HepG2 (cell line): ENCODE data around the gene SCO1. TPM values are rescaled to one million over a fixed set of nuclear protein-coding genes. Genes with fewer than 3 reads are reported as not detected.

Source experiments
- AHDC1 ChIP-seq: sonication (generic); formaldehyde crosslinking; IDR thresholded peaks from 2 replicates; pipeline ENCODE4 v1.5.1; 2020; ENCODE audit warnings: mild to moderate bottlenecking, missing genetic modification reagents, borderline replicate concordance
- ATF4 ChIP-seq, 2 experiments: fragments of 450-650 bp in 1 of 2; sonication (generic) in 1 of 2; formaldehyde crosslinking; IDR thresholded peaks; 2 replicates each; pipeline versions ENCODE4 v1.5.0 to v1.8.0; 2020 to 2022; ENCODE audit warnings: mild to moderate bottlenecking in 1 of 2, missing genetic modification reagents in 1 of 2
- BCL3 ChIP-seq: sonication (generic); formaldehyde crosslinking; IDR thresholded peaks from 2 replicates; pipeline ENCODE4 v1.5.1; 2020; ENCODE audit warnings: mild to moderate bottlenecking, missing genetic modification reagents, moderate library complexity
- FOSL2 ChIP-seq: sonication (generic); formaldehyde crosslinking; IDR thresholded peaks from 2 replicates; pipeline ENCODE4 v1.4.0; 2020; ENCODE audit warnings: missing genetic modification reagents
- HINFP ChIP-seq: sonication (generic); formaldehyde crosslinking; IDR thresholded peaks from 2 replicates; pipeline ENCODE4 v1.4.0; 2020; ENCODE audit warnings: low read depth, mild to moderate bottlenecking, missing genetic modification reagents
- IRF2 ChIP-seq: IDR thresholded peaks from 2 replicates; pipeline ENCODE4 v1.6.1; 2018; ENCODE audit warnings: missing genetic modification reagents, missing compliant biosample characterization
- KAT7 ChIP-seq: IDR thresholded peaks from 2 replicates; pipeline ENCODE4 v1.6.1; 2018; ENCODE audit warnings: borderline replicate concordance, missing compliant biosample characterization
- KDM2A ChIP-seq: sonication (generic); formaldehyde crosslinking; IDR thresholded peaks from 2 replicates; pipeline ENCODE4 v1.4.0; 2020; ENCODE audit warnings: low read depth, missing genetic modification reagents, borderline replicate concordance
- KMT2B ChIP-seq: IDR thresholded peaks from 2 replicates; pipeline ENCODE4 v1.6.1; 2016; ENCODE audit warnings: missing genetic modification reagents, missing compliant biosample characterization
- MIXL1 ChIP-seq: IDR thresholded peaks from 2 replicates; pipeline ENCODE4 v1.6.1; 2016
- ONECUT2 ChIP-seq: sonication (generic); formaldehyde crosslinking; IDR thresholded peaks from 2 replicates; pipeline ENCODE4 v1.4.0; 2020; ENCODE audit warnings: missing genetic modification reagents
- PLRG1 ChIP-seq: fragments of 450-650 bp; conservative IDR thresholded peaks from 2 replicates; pipeline ENCODE4 v1.6.1; 2016
- RELA ChIP-seq: sonication (generic); formaldehyde crosslinking; IDR thresholded peaks from 2 replicates; pipeline ENCODE4 v1.4.0; 2020; ENCODE audit warnings: missing genetic modification reagents
- SALL1 ChIP-seq: sonication (generic); formaldehyde crosslinking; IDR thresholded peaks from 2 replicates; pipeline ENCODE4 v1.8.0; 2022; ENCODE audit warnings: mild to moderate bottlenecking, missing genetic modification reagents
- SIX4 ChIP-seq: sonication (generic); formaldehyde crosslinking; IDR thresholded peaks from 2 replicates; pipeline ENCODE4 v1.4.0; 2020; ENCODE audit warnings: missing genetic modification reagents
- SP1 ChIP-seq, 2 experiments: fragments of 450-650 bp in 1 of 2; sonication (generic) in 1 of 2; formaldehyde crosslinking in 1 of 2; IDR thresholded peaks; 2 replicates each; pipeline versions ENCODE4 v1.4.0 to v1.6.1; 2016 to 2020; ENCODE audit warnings: missing genetic modification reagents in 1 of 2
- SRSF9 ChIP-seq: fragments of 200-400 bp; formaldehyde crosslinking; IDR thresholded peaks from 2 replicates; pipeline ENCODE4 v1.6.1; 2018; ENCODE audit warnings: borderline replicate concordance, mild to moderate bottlenecking, low read depth, low read length; ENCODE audit not compliant: insufficient read depth, poor library complexity, severe bottlenecking
- ZKSCAN8 ChIP-seq: IDR thresholded peaks from 2 replicates; pipeline ENCODE4 v1.6.1; 2016; ENCODE audit warnings: borderline replicate concordance, missing genetic modification reagents, missing compliant biosample characterization
- ZNF883 ChIP-seq: sonication (generic); formaldehyde crosslinking; IDR thresholded peaks from 2 replicates; pipeline ENCODE4 v1.5.1; 2020; ENCODE audit warnings: mild to moderate bottlenecking, missing genetic modification reagents; ENCODE audit errors: not compliant biosample characterization
- polyA plus RNA-seq, 8 experiments: library from polyadenylated mRNA; depleted of rRNA in 3 of 8; stranded (reverse) in 7 of 8; unstranded in 1 of 8; fragments of >200 nt; fragmentation: Illumina TruSeq in 4 of 8; extraction: Trizol in 4 of 8; gene quantifications; 2 replicates each; pipeline versions ENCODE4 v1.2.1 to v1.2.3, GENCODE V29; 2011 to 2016; ENCODE audit warnings: low read depth in 4 of 8, missing spikeins in 1 of 8, mixed read lengths in 1 of 8; ENCODE audit not compliant: insufficient read depth in 1 of 8
- total RNA-seq, 5 experiments: library from RNA; depleted of rRNA; stranded (reverse); fragments of >200 nt; fragmentation: Illumina TruSeq; extraction: Trizol; gene quantifications; 2 replicates each; pipeline ENCODE4 v1.2.3, GENCODE V29; 2016; ENCODE audit warnings: low read depth in 1 of 5

SCO1 gene
- total and polyA plus RNA-seq, 2 of the 13 experiments (the other 11 are each of a cell fraction or from before 2014, with no cell fraction given), result 11.4 to 50.3 TPM

GRCh38 chr17:10729334-10730193 is 32.2 kb upstream of the SCO1 start, which contains the start of gene TMEM220 (continued):
- TF ChIP-seq BCL3 (0 out of 2 replicates have a peak, but pooled peaks have one; percentile 66), AHDC1 (no peak), MIXL1 (CRISPR knock-in tag) (0 out of 2 replicates have a peak, but pooled peaks have one; percentile 16), SRSF9 (no peak), KMT2B (CRISPR knock-in tag) (peak; percentile 64), SIX4 (no peak), ZKSCAN8 (CRISPR knock-in tag) (0 out of 2 replicates have a peak, but pooled peaks have one; percentile 33), PLRG1 (no peak), FOSL2 (CRISPR knock-in tag) (peak; percentile 48), IRF2 (CRISPR knock-in tag) (peak; percentile 29; the same call in 1 of the 2 replicates), RELA (CRISPR knock-in tag) (no peak), ATF4 (CRISPR knock-in tag; IDR thresholded peaks at IDR 0.05) (peak in 1 of 2 experiments; percentile 50; a peak in 1 of 4 replicates), KAT7 (CRISPR knock-in tag) (peak; percentile 66; the same call in 1 of the 2 replicates), SP1 (IDR thresholded peaks at IDR 0.05) (no peak), SP1 (CRISPR knock-in tag; IDR thresholded peaks at IDR 0.05) (0 out of 2 replicates have a peak, but pooled peaks have one; percentile 27), ZNF883 (CRISPR knock-in tag) (peak; percentile 87), ONECUT2 (CRISPR knock-in tag) (no peak), KDM2A (CRISPR knock-in tag) (peak; percentile 82), HINFP (CRISPR knock-in tag) (peak; percentile 56; the same call in 1 of the 2 replicates), SALL1 (CRISPR knock-in tag) (peak; percentile 85)
